Kidney (tissue), 14 donors: Measurements from ENCODE around the gene MOB3B. TPM values are rescaled to one million over a fixed set of nuclear protein-coding genes. Genes with fewer than 3 reads are reported as not detected.

Experiments used
- DNase-seq, 5 donors: peaks; one replicate each; pipeline ENCODE4 v3.0.0-alpha.2; 2013 to 2020
- FAIRE-seq: peaks from 2 replicates; lab custom pipeline; 2012; peaks lifted over from hg19 to GRCh38; lab: Jason Lieb, UNC
- H3K27ac ChIP-seq, 2 donors: one replicate each; pipeline ENCODE4 v1.7.0; 2013; ENCODE audit warnings: low read depth in 2 of 2, low read length in 2 of 2, inconsistent platforms in 1 of 2
- H3K27me3 ChIP-seq: one replicate; pipeline ENCODE4 v1.7.1; 2013; ENCODE audit warnings: low read length, inconsistent platforms; ENCODE audit not compliant: control insufficient read depth, insufficient read depth
- H3K36me3 ChIP-seq, 3 donors: one replicate each; pipeline versions ENCODE4 v1.7.0 to v1.7.1; 2013; ENCODE audit warnings: low read length in 3 of 3, control low read depth in 1 of 3, inconsistent platforms in 1 of 3; ENCODE audit not compliant: insufficient read depth in 3 of 3, control insufficient read depth in 2 of 3
- H3K4me1 ChIP-seq, 3 donors: one replicate each; pipeline versions ENCODE4 v1.7.0 to v1.7.1; 2013; ENCODE audit warnings: low read length in 3 of 3, inconsistent platforms in 1 of 3, low read depth in 1 of 3; ENCODE audit not compliant: control insufficient read depth in 2 of 3, insufficient read depth in 2 of 3
- H3K4me3 ChIP-seq, 3 donors: one replicate each; pipeline versions ENCODE4 v1.7.0 to v1.8.1; 2013; ENCODE audit warnings: low read length in 3 of 3, control low read depth in 1 of 3, inconsistent platforms in 1 of 3
- H3K9ac ChIP-seq, 3 donors: one replicate each; pipeline versions ENCODE4 v1.7.0 to v1.7.1; 2013; ENCODE audit warnings: low read length in 3 of 3, control low read depth in 1 of 3, inconsistent platforms in 1 of 3
- H3K9me3 ChIP-seq, 3 donors: one replicate each; pipeline versions ENCODE4 v1.7.0 to v1.7.1; 2013; ENCODE audit warnings: low read length in 3 of 3, control low read depth in 1 of 3, inconsistent platforms in 1 of 3; ENCODE audit not compliant: control insufficient read depth in 2 of 3, insufficient read depth in 1 of 3
- intact Hi-C: fragments of 100-400 bp; cut with DNase I; formaldehyde crosslinking; loops from one replicate; pipeline ENCODE4 v1.11.1; 2022
- polyA plus RNA-seq: library from polyadenylated mRNA; stranded (reverse); fragments of 350-450 nt; fragmentation: Illumina TruSeq; extraction: RNeasy Lipid Tissue Mini Kit (QIAGEN cat#74804); gene quantifications from one replicate; pipeline ENCODE4 v1.2.3, GENCODE V29; 2014; ENCODE audit warnings: low read depth, low replicate concordance; ENCODE audit not compliant: insufficient read depth
- total RNA-seq: library from RNA; stranded (reverse); fragmentation: NEBNext Ultra II Directional; extraction: Animal tissue kit (Norgen Biotek cat#: 25700); gene quantifications from one replicate; pipeline ENCODE4 v1.2.1, GENCODE V29; 2021
- TF ChIP-seq, protein P1 (sequence below): IDR thresholded peaks from 3 replicates; pipeline ENCODE4 v1.5.1; 2012; ENCODE audit warnings: mild to moderate bottlenecking, moderate library complexity, borderline replicate concordance; ENCODE audit not compliant: insufficient read depth; ENCODE audit errors: extremely low read depth
- donor health status: control.
- donor health status: control.
- donor health status: control.
- donor health status: control.
- donor health status: control.
- donor health status: DM: yes; HTN: yes; CAD: no.
- donor health status: Normal renal cell carcinoma (clear cell type).

MOB3B gene
- total and polyA plus RNA-seq, 2 donors from 2014 or later: 5.9 to 22.5 TPM

DNA sequence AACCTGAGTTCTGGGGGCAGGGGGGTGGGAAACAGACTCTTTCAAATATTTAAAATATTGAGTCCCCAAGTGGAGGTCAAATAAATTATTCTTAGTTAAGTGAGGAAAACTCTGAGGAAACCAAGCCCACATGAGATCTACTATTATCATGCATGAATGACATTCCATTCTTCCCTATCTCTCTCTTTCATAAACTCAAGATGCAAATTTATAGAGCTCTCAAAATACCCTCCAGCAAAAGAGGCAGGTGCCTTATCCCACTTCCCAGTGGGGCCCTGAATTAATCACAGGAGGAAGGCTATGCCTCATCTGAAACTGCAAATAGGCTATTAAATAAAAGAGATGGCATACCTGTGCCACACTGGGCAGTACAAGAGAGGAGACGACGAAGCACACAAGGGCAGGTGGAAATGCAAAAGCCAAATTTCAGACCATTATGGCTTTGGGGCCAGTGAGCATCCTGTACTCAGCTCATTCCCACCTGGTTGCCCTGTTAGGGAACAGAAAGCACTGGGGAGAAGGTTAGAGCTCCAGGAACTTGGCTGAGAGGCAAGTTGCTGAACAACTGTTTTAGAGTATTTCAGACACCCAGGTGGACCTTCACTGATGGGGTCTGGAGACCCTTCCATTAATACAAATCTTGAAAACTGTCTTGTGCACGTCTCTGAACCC is 130.5 kb downstream of the MOB3B start:
- TF ChIP-seq, protein P1, sequence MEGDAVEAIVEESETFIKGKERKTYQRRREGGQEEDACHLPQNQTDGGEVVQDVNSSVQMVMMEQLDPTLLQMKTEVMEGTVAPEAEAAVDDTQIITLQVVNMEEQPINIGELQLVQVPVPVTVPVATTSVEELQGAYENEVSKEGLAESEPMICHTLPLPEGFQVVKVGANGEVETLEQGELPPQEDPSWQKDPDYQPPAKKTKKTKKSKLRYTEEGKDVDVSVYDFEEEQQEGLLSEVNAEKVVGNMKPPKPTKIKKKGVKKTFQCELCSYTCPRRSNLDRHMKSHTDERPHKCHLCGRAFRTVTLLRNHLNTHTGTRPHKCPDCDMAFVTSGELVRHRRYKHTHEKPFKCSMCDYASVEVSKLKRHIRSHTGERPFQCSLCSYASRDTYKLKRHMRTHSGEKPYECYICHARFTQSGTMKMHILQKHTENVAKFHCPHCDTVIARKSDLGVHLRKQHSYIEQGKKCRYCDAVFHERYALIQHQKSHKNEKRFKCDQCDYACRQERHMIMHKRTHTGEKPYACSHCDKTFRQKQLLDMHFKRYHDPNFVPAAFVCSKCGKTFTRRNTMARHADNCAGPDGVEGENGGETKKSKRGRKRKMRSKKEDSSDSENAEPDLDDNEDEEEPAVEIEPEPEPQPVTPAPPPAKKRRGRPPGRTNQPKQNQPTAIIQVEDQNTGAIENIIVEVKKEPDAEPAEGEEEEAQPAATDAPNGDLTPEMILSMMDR: no peak
- Histone ChIP-seq H3K4me1 (peaks cover 3 to 5% (median 4%) of the 10 kb centered on the region in 3 donors), H3K27me3 (no peaks in the 10 kb centered on the region), H3K4me3 (no peak overlapping the region), H3K36me3 (no peaks in the 10 kb centered on the region), H3K27ac (no peak overlapping the region), H3K9me3 (no peaks in the 10 kb centered on the region), H3K9ac (no peak overlapping the region)
- intact Hi-C loops: no loop called here
- DNase-seq (no peak), FAIRE-seq (no peak)

DNA sequence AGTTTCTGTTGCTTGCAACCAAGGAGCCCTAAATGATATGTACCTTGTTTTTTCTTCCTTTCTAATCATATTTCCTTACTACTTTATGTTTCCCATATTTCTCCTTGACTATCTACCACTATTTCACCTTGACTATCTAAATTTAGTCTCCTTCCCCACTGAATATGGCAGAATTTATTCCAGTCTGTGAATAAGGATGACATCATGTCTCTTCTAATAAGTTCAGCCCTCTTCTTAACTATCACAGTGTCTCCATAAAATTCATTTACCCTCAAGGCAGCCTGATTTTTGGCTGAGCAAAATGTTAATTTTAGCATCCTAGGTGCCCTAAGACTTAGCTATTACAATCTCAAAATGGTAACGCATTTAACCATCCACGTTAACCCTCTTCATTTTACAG is 133.1 kb downstream of the MOB3B start:
- TF ChIP-seq, protein P1: no peak
- intact Hi-C loops: no loop called here

DNA sequence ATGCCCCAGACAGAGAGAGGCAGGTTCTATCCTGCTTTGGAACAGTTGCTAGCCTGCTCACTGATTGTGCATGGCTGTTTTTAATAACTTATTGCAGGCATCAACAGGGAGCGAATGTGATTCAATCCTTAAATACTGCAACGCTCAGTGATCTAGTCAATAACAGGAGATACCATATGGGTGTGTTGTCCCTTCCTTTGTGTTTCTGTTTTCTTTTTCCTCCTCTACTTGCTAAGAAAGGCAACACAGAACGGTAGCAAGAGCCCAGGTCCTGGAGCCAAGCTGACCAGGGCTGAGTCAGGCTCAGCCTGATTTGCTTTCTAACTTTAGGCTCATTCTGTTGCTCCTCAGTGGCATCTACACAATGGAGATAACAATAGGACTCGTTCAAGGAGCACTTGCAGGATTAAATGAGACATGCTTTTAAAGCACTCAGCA is 134.1 kb downstream of the MOB3B start:
- peaks cover 5 to 12% (median 9%) of the 10 kb centered on the region in 3 donors for H3K4me1 ChIP-seq
- intact Hi-C loops: no loop called here
- FAIRE-seq (no peak), DNase-seq (no peak)
- no peak overlapping the region for H3K9ac ChIP-seq
- no peaks in the 10 kb centered on the region for H3K27me3 ChIP-seq
- H3K36me3 ChIP-seq: no peaks in the 10 kb centered on the region
- H3K4me3 ChIP-seq: no peak overlapping the region
- H3K27ac ChIP-seq: no peak overlapping the region
- TF ChIP-seq, protein P1: no peak
- H3K9me3 ChIP-seq: no peaks in the 10 kb centered on the region

More for the DNA sequence above, 133.1 kb downstream of the MOB3B start:
- Histone ChIP-seq H3K36me3 (no peaks in the 10 kb centered on the region), H3K27ac (no peak overlapping the region), H3K4me1 (peaks cover 5 to 12% (median 9%) of the 10 kb centered on the region in 3 donors), H3K27me3 (no peaks in the 10 kb centered on the region), H3K9me3 (no peaks in the 10 kb centered on the region), H3K4me3 (no peak overlapping the region), H3K9ac (no peak overlapping the region)
- FAIRE-seq (no peak), DNase-seq (no peak)
